ENCODE measurements around the gene REPS2. TPM values are rescaled to one million over a fixed set of nuclear protein-coding genes. Genes with fewer than 3 reads are reported as not detected.

The REPS2 gene
- total and polyA plus RNA-seq, 2 donors from 2014 or later = 19.6 to 36.3 TPM

- H3K4me1 ChIP-seq (ENCODE audit: control insufficient read depth in 2 of 3, insufficient read depth in 2 of 3, low read depth in 1 of 3, low read length in 3 of 3) = peaks cover 0 to 2% (median 0%) of the 10 kb centered on the region in 3 donors
- no peak overlapping the region for H3K4me3 ChIP-seq (ENCODE audit: low read length in 3 of 3)
- peaks cover 5% of the 10 kb centered on the region for H3K27me3 ChIP-seq (ENCODE audit: control insufficient read depth, insufficient read depth, low read length)
- H3K9me3 ChIP-seq (ENCODE audit: control insufficient read depth in 2 of 3, insufficient read depth in 1 of 3, low read length in 3 of 3) = no peaks in the 10 kb centered on the region
- TF ChIP-seq, protein P1, sequence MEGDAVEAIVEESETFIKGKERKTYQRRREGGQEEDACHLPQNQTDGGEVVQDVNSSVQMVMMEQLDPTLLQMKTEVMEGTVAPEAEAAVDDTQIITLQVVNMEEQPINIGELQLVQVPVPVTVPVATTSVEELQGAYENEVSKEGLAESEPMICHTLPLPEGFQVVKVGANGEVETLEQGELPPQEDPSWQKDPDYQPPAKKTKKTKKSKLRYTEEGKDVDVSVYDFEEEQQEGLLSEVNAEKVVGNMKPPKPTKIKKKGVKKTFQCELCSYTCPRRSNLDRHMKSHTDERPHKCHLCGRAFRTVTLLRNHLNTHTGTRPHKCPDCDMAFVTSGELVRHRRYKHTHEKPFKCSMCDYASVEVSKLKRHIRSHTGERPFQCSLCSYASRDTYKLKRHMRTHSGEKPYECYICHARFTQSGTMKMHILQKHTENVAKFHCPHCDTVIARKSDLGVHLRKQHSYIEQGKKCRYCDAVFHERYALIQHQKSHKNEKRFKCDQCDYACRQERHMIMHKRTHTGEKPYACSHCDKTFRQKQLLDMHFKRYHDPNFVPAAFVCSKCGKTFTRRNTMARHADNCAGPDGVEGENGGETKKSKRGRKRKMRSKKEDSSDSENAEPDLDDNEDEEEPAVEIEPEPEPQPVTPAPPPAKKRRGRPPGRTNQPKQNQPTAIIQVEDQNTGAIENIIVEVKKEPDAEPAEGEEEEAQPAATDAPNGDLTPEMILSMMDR (IDR thresholded peaks at IDR 0.05; ENCODE audit: borderline replicate concordance, extremely low read depth, insufficient read depth) = no peak
- DNase-seq (peak in 2 of 5 donors; percentile 49 to 54), FAIRE-seq (no peak)
- H3K27ac ChIP-seq (ENCODE audit: low read depth in 2 of 2, low read length in 2 of 2) = no peak overlapping the region
- no peak overlapping the region for H3K9ac ChIP-seq (ENCODE audit: low read length in 3 of 3)
- intact Hi-C loops (cut with DNase I) = no loop called here
- no peaks in the 10 kb centered on the region for H3K36me3 ChIP-seq (ENCODE audit: control insufficient read depth in 2 of 3, insufficient read depth in 3 of 3, low read length in 3 of 3)
These were observed 75.6 kb downstream of the REPS2 start for GRCh38 chrX:17021851-17022604.

GRCh38 chrX:17023661-17024060, 77.2 kb downstream of the REPS2 start:
- Histone ChIP-seq H3K27me3 (ENCODE audit: control insufficient read depth, insufficient read depth, low read length) (peaks cover 5% of the 10 kb centered on the region), H3K9me3 (ENCODE audit: control insufficient read depth in 2 of 3, insufficient read depth in 1 of 3, low read length in 3 of 3) (no peaks in the 10 kb centered on the region), H3K27ac (ENCODE audit: low read depth in 2 of 2, low read length in 2 of 2) (no peak overlapping the region), H3K4me1 (ENCODE audit: control insufficient read depth in 2 of 3, insufficient read depth in 2 of 3, low read depth in 1 of 3, low read length in 3 of 3) (peaks cover 0 to 2% (median 0%) of the 10 kb centered on the region in 3 donors), H3K9ac (ENCODE audit: low read length in 3 of 3) (no peak overlapping the region), H3K36me3 (ENCODE audit: control insufficient read depth in 2 of 3, insufficient read depth in 3 of 3, low read length in 3 of 3) (no peaks in the 10 kb centered on the region), H3K4me3 (ENCODE audit: low read length in 3 of 3) (no peak overlapping the region)
- FAIRE-seq (no peak), DNase-seq (no peak)
- intact Hi-C loops (cut with DNase I) = no loop called here
- TF ChIP-seq, protein P1 (IDR thresholded peaks at IDR 0.05; ENCODE audit: borderline replicate concordance, extremely low read depth, insufficient read depth) = no peak

DNA sequence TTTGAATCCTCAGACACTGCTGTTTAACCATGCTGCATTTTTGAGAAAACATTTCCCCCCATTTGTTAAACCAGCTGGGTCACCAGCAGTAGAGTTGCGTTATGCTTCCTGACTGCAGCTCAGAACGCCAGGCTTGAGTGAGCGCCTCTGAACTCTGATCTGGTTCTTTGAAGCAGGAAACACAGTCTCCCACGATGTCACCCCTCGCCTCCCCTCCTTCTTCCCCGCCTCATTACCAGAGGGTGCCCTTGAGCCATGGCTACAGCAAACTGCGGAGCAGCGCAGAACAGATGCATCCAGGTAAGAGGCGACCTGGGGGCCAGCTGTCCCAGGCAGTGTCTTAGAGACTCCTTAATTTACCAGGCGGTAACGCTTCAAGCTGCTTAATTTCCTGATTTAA, 78.4 kb downstream of the REPS2 start:
- TF ChIP-seq, protein P1 (IDR thresholded peaks at IDR 0.05; ENCODE audit: borderline replicate concordance, extremely low read depth, insufficient read depth) = no peak
- DNase-seq = peak; percentile 73 to 89 (median 81)
- Histone ChIP-seq H3K9ac (ENCODE audit: low read length in 3 of 3) (no peak overlapping the region), H3K27me3 (ENCODE audit: control insufficient read depth, insufficient read depth, low read length) (peaks cover 5% of the 10 kb centered on the region), H3K4me1 (ENCODE audit: control insufficient read depth in 2 of 3, insufficient read depth in 2 of 3, low read depth in 1 of 3, low read length in 3 of 3) (peaks cover 0 to 2% (median 0%) of the 10 kb centered on the region in 3 donors), H3K9me3 (ENCODE audit: control insufficient read depth in 2 of 3, insufficient read depth in 1 of 3, low read length in 3 of 3) (no peaks in the 10 kb centered on the region), H3K27ac (ENCODE audit: low read depth in 2 of 2, low read length in 2 of 2) (no peak overlapping the region), H3K36me3 (ENCODE audit: control insufficient read depth in 2 of 3, insufficient read depth in 3 of 3, low read length in 3 of 3) (peaks cover 0 to 5% (median 0%) of the 10 kb centered on the region in 3 donors), H3K4me3 (ENCODE audit: low read length in 3 of 3) (peak overlapping the region in 1 of 3 donors; percentile 6)
- intact Hi-C loops (cut with DNase I) = no loop called here
- FAIRE-seq = peak; percentile 45
